Caco-2 (cell line): ENCODE measurements around the gene GNAQ. TPM values are rescaled to one million over a fixed set of nuclear protein-coding genes. Genes with fewer than 3 reads are reported as not detected.

Experiments
- BruUV-seq: library from RNA; stranded (reverse); fragments of 400-500 nt; replicated peaks from 2 replicates; lab custom pipeline; 2021; lab: Mats Ljungman, UMichigan
- CTCF ChIA-PET: fragments of 300-600 bp; sonication (Branson Sonifier 250); formaldehyde crosslinking; loops from one replicate; lab custom pipeline; 2022; ENCODE audit warnings: antibody characterized with exemption; lab: Charles Lee
- POLR2A ChIA-PET: fragments of 300-600 bp; sonication (Branson Sonifier 250); formaldehyde crosslinking; loops from one replicate; lab custom pipeline; 2022; ENCODE audit warnings: antibody characterized with exemption; lab: Charles Lee
- DNase-seq, 2 experiments: peaks; one replicate each; pipeline versions ENCODE4 v3.0.0 to v3.0.0-alpha.2; 2020 to 2022
- H3K27me3 ChIP-seq: replicated peaks from 2 replicates; pipeline ENCODE4 v1.6.0; 2011; ENCODE audit warnings: low read length; ENCODE audit not compliant: control insufficient read depth, insufficient read depth
- H3K36me3 ChIP-seq: 2 replicates; pipeline ENCODE4 v1.5.1; 2011; ENCODE audit warnings: low read length; ENCODE audit not compliant: control insufficient read depth, insufficient read depth
- H3K4me1 ChIP-seq: fragments of 250-450 bp; sonication (Bioruptor Pico); 2 replicates; pipeline ENCODE4 v1.5.1; 2020; ENCODE audit warnings: mild to moderate bottlenecking
- H3K4me3 ChIP-seq: 2 replicates; pipeline ENCODE4 v1.5.1; 2011; ENCODE audit warnings: low read depth, mild to moderate bottlenecking, control low read depth, low read length
- H3K9me3 ChIP-seq: fragments of 250-450 bp; sonication (Bioruptor Pico); 2 replicates; pipeline ENCODE4 v1.5.1; 2020; ENCODE audit warnings: mild to moderate bottlenecking, moderate library complexity
- H3K27ac Mint-ChIP-seq: one replicate; pipeline ENCODE4 v1.8.0; 2022; ENCODE audit warnings: mixed read lengths; ENCODE audit not compliant: unreplicated experiment
- H3K27me3 Mint-ChIP-seq: one replicate; pipeline ENCODE4 v1.8.0; 2022; ENCODE audit warnings: mixed read lengths; ENCODE audit not compliant: insufficient read depth, unreplicated experiment
- H3K36me3 Mint-ChIP-seq: one replicate; pipeline ENCODE4 v1.8.0; 2022; ENCODE audit warnings: mild to moderate bottlenecking, mixed read lengths; ENCODE audit not compliant: insufficient read depth, unreplicated experiment
- H3K4me1 Mint-ChIP-seq: one replicate; pipeline ENCODE4 v1.8.0; 2022; ENCODE audit warnings: low read depth, mixed read lengths; ENCODE audit not compliant: unreplicated experiment
- H3K4me3 Mint-ChIP-seq: one replicate; pipeline ENCODE4 v1.8.0; 2022; ENCODE audit warnings: mild to moderate bottlenecking, moderate library complexity, mixed read lengths; ENCODE audit not compliant: unreplicated experiment
- H3K9me3 Mint-ChIP-seq: one replicate; pipeline ENCODE4 v1.8.0; 2022; ENCODE audit warnings: mixed read lengths; ENCODE audit not compliant: unreplicated experiment
- CTCF ChIP-seq, 2 experiments: fragments of 200-600 bp in 1 of 2; IDR thresholded peaks; 1 replicate in 1 of 2; 2 replicates in 1 of 2; pipeline versions ENCODE4 v1.5.1 to v1.8.0; 2011 to 2022; ENCODE audit warnings: antibody characterized with exemption in 1 of 2, control low read depth in 1 of 2, inconsistent platforms in 1 of 2, low read depth in 1 of 2, low read length in 1 of 2, mild to moderate bottlenecking in 1 of 2, moderate library complexity in 1 of 2; ENCODE audit not compliant: insufficient read depth in 1 of 2, severe bottlenecking in 1 of 2, unreplicated experiment in 1 of 2
- intact Hi-C: fragments of 100-400 bp; cut with micrococcal nuclease; formaldehyde crosslinking; loops from one replicate; pipeline ENCODE4 v1.10.0; 2022; ENCODE audit not compliant: unreplicated experiment
- total RNA-seq: library from RNA; stranded (reverse); gene quantifications from 2 replicates; pipeline ENCODE4 v1.2.3, GENCODE V29; 2022

Gene GNAQ
- total RNA-seq, 1 experiment from 2014 or later, result 10.1 TPM

GRCh38 chr9:77830618-77831285 lies 200.9 kb downstream of the GNAQ start:
- Mint-ChIP-seq H3K27me3 (no peaks in the 10 kb centered on the region), H3K9me3 (no peaks in the 10 kb centered on the region), H3K4me3 (no peak overlapping the region), H3K4me1 (no peaks in the 10 kb centered on the region), H3K27ac (no peak overlapping the region), H3K36me3 (no peaks in the 10 kb centered on the region)
- Histone ChIP-seq H3K36me3 (no peaks in the 10 kb centered on the region), H3K4me1 (no peaks in the 10 kb centered on the region), H3K9me3 (no peaks in the 10 kb centered on the region), H3K4me3 (no peak overlapping the region), H3K27me3 (no peaks in the 10 kb centered on the region)
- TF ChIP-seq CTCF (IDR thresholded peaks at IDR 0.05; ENCODE audit: insufficient read depth in 1 of 2, low read depth in 1 of 2, low read length in 1 of 2, severe bottlenecking in 1 of 2, unreplicated experiment in 1 of 2), result no peak
- no peak for DNase-seq
- intact Hi-C loops, result no loop called here
- POLR2A ChIA-PET, result no interaction called here
- no TSS peak for BruUV-seq
- CTCF ChIA-PET, result no interaction called here

GRCh38 chr9:77829420-77829819 lies 202.2 kb downstream of the GNAQ start:
- Histone ChIP-seq H3K4me1 (no peaks in the 10 kb centered on the region), H3K9me3 (no peaks in the 10 kb centered on the region), H3K4me3 (no peak overlapping the region), H3K27me3 (no peaks in the 10 kb centered on the region), H3K36me3 (no peaks in the 10 kb centered on the region)
- no peak for TF ChIP-seq CTCF (IDR thresholded peaks at IDR 0.05; ENCODE audit: insufficient read depth in 1 of 2, low read depth in 1 of 2, low read length in 1 of 2, severe bottlenecking in 1 of 2, unreplicated experiment in 1 of 2)
- Mint-ChIP-seq H3K27me3 (no peaks in the 10 kb centered on the region), H3K27ac (no peak overlapping the region), H3K4me3 (no peak overlapping the region), H3K4me1 (no peaks in the 10 kb centered on the region), H3K9me3 (no peaks in the 10 kb centered on the region), H3K36me3 (no peaks in the 10 kb centered on the region)
- ChIA-PET POLR2A (no interaction called here), CTCF (no interaction called here)
- DNase-seq, result no peak
- intact Hi-C loops, result no loop called here
- BruUV-seq, result no TSS peak

GRCh38 chr9:77827104-77827784 lies 204.4 kb downstream of the GNAQ start:
- no peaks in the 10 kb centered on the region for H3K27me3 Mint-ChIP-seq
- no peaks in the 10 kb centered on the region for H3K9me3 Mint-ChIP-seq
- no peak overlapping the region for H3K27ac Mint-ChIP-seq
- no peak for DNase-seq
- no TSS peak for BruUV-seq
- Histone ChIP-seq H3K4me1 (no peaks in the 10 kb centered on the region), H3K4me3 (no peak overlapping the region), H3K9me3 (no peaks in the 10 kb centered on the region), H3K27me3 (no peaks in the 10 kb centered on the region), H3K36me3 (no peaks in the 10 kb centered on the region)
- no peaks in the 10 kb centered on the region for H3K4me1 Mint-ChIP-seq
- no peak overlapping the region for H3K4me3 Mint-ChIP-seq
- ChIA-PET CTCF (no interaction called here), POLR2A (no interaction called here)
- TF ChIP-seq CTCF (IDR thresholded peaks at IDR 0.05; ENCODE audit: insufficient read depth in 1 of 2, low read depth in 1 of 2, low read length in 1 of 2, severe bottlenecking in 1 of 2, unreplicated experiment in 1 of 2), result no peak
- no peaks in the 10 kb centered on the region for H3K36me3 Mint-ChIP-seq
- intact Hi-C loops, result no loop called here
